GM11168 (cell line): ENCODE results near the gene DUSP7.

ENCODE experiments used
- in situ Hi-C: fragments of 300-500 bp; cut with MboI; formaldehyde crosslinking; loops from one replicate; pipeline ENCODE4 v1.12.0; 2022; ENCODE audit warnings: low sequenced_read_pairs; ENCODE audit not compliant: unreplicated experiment

DUSP7 gene

GRCh38 chr3:52087731-52088130 is 31.4 kb upstream of the DUSP7 start:
- in situ Hi-C loops = no loop called here

DNA sequence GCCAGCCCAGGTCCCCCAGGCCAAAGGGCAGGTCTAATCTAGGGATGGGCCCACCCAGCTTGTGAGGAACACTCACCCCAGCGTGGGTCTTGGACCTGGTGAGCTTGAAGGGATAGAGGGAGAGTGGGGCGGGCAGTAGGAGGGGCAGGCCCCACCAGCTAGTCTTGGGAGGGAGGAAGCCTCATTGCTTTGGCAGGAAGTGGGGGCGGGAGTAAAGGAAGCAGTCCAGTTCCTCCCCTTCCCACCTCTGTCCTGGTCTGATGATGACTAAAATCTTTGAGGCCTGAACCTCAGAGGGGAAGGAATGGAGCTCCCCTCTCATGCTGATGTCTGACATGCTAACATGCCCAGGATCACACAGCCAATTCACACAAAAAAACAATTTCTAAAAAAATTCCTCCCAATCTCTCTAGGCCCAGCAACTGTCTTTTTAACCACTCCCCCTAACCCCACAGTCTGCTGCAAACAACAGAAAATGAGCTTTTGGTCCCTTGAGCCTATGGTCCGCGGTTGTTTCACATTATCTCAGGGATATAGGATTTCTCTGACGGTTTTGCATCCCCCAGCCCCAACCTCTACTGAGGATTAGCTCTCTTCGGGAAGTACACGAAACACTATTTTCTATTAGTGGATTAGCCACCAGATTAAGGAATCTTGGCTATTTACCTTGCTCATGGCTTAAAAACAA is 30.7 kb upstream of the DUSP7 start:
- in situ Hi-C loops = no loop called here

- in situ Hi-C loops = no loop called here
Measured at GRCh38 chr3:52086461-52086860, 30.1 kb upstream of the DUSP7 start.

- in situ Hi-C loops = no loop called here
Measured at GRCh38 chr3:52085681-52086282, 29.4 kb upstream of the DUSP7 start.

GRCh38 chr3:52084954-52085680 is 28.7 kb upstream of the DUSP7 start:
- in situ Hi-C loops = no loop called here

DNA sequence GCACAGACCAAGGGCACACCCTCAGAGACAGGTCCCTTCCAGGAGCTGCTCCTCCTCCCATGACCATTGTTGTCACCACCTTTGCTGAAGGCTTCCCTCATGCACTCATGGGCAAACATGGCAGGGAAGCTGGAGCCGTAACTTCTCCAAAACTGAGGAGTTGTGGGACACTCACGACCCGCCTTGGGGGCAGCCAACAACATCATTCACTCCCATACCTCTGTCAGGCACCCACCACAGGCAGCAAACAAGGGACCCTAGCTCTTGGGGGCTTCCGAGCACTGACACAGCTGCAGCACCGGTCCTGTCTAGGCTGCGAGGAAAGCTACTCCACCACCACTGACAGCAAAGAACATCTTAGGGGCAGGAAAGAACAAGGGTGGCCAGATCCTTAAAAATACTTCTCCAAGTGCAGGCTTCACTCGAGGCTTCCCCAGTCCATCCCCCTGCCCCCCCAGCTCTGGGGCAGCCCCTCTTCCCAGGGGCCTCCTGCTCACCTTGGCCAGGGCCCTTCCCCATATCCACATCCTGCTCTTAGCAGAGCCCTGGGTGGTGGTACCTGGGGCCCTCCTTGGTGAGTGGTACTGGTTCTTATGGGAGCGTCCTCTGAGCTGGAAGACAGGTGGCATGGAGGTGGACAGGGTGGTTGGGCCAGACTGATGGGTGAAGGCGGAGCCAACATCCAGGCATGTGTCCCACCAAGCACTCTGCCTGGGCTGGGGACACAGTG is 28.0 kb upstream of the DUSP7 start:
- in situ Hi-C loops = no loop called here

DNA sequence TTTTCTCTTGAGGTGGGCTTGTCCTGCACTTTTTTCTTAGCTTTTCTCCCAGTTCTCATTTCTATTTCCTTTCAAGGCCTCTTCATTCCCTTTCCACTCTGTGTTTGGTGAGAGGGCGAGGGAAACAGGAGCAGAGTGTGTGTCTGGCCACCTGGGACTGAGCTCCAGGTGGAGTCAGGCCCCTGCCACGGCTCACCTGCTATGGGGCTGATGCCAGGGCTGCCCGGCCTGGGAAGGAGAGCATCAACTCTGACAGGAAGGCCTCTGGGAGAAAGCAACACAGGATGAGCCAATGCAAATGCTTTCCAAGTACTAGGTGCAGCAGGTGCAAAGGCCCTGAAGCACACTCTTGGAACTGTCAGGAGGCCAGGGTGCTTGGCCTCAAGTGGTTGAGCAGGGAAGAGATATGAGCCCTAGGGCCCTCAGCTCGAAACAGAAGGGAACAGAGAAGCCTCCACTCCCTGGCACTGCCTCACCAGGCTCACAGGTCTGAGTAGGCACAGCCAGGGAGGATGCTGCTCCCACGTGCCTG is 27.3 kb upstream of the DUSP7 start:
- in situ Hi-C loops = no loop called here

DNA sequence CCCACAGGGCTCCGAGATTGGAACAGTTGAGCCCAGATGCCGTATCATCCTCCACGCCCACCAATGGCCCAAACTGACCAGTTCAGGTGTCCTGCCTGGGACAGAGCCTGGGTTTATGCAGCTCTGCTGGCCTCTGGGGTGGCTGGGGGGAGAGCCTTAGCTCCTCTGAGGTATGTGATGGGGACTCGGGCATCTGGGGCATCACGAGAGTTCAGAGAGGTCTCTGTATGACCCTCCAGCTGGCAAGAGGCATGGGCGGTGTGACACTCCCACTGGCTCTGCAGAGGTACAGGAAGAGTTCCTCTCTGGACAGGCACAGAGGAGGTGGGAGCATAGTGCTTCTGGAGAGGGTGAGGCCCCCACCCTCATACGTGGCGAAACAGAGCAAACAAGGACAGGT is 26.6 kb upstream of the DUSP7 start:
- in situ Hi-C loops = no loop called here

DNA sequence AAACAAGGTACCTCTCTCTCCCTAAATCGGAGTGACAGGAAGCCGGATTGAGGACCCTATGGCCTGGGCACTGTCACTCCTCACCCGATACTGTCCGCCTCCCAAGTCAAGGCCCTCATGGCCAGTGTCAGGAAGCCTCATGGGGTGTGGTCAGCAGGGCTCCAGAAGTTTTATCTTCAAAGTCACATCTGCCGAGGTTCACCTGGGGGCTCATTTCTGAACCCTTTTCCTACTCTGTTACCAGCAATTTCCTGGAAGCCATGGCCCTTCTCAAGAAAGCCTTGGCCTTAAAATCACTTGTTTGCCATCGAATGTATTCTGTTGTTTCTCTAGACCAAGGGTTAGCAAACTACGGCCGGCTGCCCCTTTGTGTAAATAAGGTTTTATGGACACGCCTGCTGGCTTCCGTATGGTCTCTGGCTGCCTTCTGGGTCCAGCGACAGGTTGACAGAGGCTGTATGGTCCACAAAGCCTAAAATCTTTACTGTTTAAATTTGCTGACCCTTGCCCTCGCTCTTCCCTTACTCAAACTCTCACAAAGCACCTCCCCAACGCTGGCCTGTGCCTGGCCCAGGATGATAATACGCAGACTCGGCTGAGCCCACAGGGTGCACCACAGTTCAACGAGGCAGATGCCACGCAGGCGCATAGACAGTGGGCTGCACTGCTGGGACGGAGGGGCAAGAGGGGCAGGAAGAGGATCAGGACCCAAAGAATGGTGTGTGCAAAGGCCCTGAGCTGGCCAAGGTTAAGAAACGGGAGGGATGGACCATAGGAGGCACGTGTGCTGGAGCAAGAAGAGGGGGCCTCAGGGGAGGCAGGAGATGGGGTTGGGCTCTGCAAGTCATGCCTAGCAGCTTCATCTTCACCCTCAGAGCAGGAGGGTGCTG is 24.7 kb upstream of the DUSP7 start:
- in situ Hi-C loops = no loop called here

DNA sequence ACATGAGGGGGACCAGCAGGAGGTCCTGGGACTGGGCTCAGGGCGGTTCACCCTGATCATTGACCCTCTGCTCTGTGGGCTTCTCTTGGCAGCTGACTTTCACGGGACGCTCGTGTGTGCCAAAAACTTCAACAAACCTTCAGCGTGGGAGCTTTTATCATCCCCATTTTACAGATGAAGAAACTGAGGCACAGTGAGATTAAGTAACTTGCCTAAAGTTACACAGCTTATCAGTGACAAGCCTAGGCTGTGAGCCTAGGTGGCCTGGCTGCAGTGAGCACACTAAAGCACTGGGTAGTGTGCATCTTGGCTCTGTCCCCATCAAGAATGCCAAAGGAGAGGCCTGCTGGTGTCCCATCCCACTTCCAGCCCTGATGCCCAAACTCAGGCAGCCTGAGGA is 23.6 kb upstream of the DUSP7 start:
- in situ Hi-C loops = no loop called here

GRCh38 chr3:52078781-52079560 is 22.6 kb upstream of the DUSP7 start:
- in situ Hi-C loops = no loop called here

- in situ Hi-C loops = no loop called here
Measured at GRCh38 chr3:52077925-52078324, 21.6 kb upstream of the DUSP7 start.

GRCh38 chr3:52076896-52077780 is 20.8 kb upstream of the DUSP7 start:
- in situ Hi-C loops = no loop called here

DNA sequence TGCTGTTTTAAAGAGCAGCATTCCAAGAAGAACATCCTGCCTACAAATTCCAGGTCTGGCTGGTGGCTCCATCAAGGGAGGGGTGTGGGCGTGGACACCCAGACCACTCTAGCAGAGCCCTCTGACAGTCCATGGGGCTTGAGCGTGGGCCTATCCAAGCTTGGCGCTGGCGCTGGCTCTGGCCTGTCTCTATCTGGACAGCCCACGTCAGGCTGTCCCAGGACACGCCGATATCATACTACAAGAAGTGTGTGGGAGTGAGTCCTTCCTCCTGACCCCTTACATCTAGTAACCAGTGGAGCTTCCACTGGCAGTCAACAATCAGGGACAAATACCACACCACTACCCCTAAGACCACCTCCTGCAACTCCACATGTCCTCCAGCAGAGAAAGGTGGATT is 17.1 kb upstream of the DUSP7 start:
- in situ Hi-C loops = no loop called here

- in situ Hi-C loops = no loop called here
Measured at GRCh38 chr3:52072471-52072870, 16.1 kb upstream of the DUSP7 start.

GRCh38 chr3:52072020-52072419 is 15.6 kb upstream of the DUSP7 start:
- in situ Hi-C loops = no loop called here

DNA sequence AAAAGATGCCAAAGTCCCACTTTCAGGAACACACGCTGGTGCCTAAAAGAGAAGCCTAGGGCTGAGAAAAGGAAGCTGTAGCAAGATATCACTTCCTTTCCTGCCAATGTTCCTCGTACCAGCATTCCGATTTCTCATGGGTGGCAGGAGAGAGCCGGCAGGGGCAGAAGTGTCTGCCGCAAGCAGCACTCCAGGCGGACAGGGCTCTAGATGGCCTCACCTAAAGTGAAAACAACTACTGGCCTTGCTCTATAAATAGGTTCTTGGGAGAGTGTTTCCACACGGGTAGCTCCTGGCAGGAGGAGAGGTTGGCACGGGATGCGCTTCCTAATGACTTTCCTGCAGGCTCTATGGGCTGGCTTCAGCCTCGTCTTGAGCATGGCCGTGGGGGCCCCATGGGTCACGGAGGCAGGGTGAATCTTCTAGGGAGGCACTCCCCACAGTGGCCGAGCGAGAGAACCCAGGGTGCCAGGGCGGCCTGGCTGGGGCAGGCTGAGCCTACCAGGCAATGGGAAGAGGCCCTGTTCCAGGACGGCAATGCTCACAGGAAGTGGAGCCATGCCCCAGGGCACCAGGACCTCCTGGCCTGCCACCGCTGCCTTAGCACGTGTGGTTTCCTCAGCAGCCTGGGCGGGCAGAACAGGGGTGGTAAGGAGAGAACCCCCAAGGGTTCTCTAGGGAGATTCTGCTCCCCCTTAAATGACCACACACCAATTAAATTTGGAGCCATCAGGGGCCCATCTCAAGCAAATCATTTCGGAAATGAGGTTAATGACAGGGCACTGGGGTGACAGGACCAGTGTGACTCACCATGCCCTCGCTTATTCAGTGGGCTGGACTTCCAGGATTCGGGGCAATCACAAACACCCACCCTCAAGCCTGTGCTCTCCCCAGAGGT is 14.6 kb upstream of the DUSP7 start:
- in situ Hi-C loops = no loop called here
